GM23338 (cell line): Measurements from ENCODE around the gene NPHP4. TPM values are rescaled to one million over a fixed set of nuclear protein-coding genes. Genes with fewer than 3 reads are reported as not detected.

ENCODE experiments used
- ATAC-seq: fragments of 200-7000 bp; cut with Tn5 transposase; 3 replicates; pipeline ENCODE4 v1.9.1; 2020
- DNase-seq: peaks from one replicate; pipeline ENCODE4 v3.0.0-alpha.2; 2015; ENCODE audit warnings: low spot score
- H2AFZ ChIP-seq: fragments of 200-600 bp; sonication (generic); 2 replicates; pipeline ENCODE4 v1.8.0; 2016; ENCODE audit warnings: antibody characterized with exemption, mild to moderate bottlenecking, moderate library complexity
- H3F3A ChIP-seq: fragments of 200-600 bp; sonication (generic); replicated peaks from 2 replicates; pipeline ENCODE4 v1.8.0; 2017; ENCODE audit warnings: antibody characterized with exemption, mixed run types, low read depth
- H3K27ac ChIP-seq: fragments of 200-600 bp; sonication (generic); 2 replicates; pipeline ENCODE4 v1.6.1; 2016; ENCODE audit warnings: low read depth
- H3K27me3 ChIP-seq: fragments of 200-600 bp; sonication (generic); 2 replicates; pipeline ENCODE4 v1.8.0; 2016; ENCODE audit warnings: mild to moderate bottlenecking, mixed run types, moderate library complexity; ENCODE audit not compliant: insufficient read depth
- H3K36me3 ChIP-seq: fragments of 200-600 bp; sonication (generic); 2 replicates; pipeline ENCODE4 v1.8.0; 2016; ENCODE audit warnings: mild to moderate bottlenecking; ENCODE audit not compliant: insufficient read depth
- H3K4me1 ChIP-seq: fragments of 200-600 bp; sonication (generic); 2 replicates; pipeline ENCODE4 v1.8.0; 2016; ENCODE audit warnings: mild to moderate bottlenecking, moderate library complexity; ENCODE audit not compliant: insufficient read depth
- H3K4me2 ChIP-seq: fragments of 200-600 bp; sonication (generic); 2 replicates; pipeline ENCODE4 v1.7.1; 2017; ENCODE audit warnings: mixed run types
- H3K4me3 ChIP-seq: fragments of 200-600 bp; sonication (generic); 2 replicates; pipeline ENCODE4 v1.6.1; 2016; ENCODE audit warnings: mixed run types
- H3K79me2 ChIP-seq: fragments of 200-600 bp; sonication (generic); replicated peaks from 2 replicates; pipeline ENCODE4 v1.8.0; 2017; ENCODE audit warnings: mild to moderate bottlenecking; ENCODE audit not compliant: insufficient read depth
- H3K9me2 ChIP-seq: fragments of 200-600 bp; sonication (generic); 2 replicates; pipeline ENCODE4 v1.8.0; 2017; ENCODE audit not compliant: insufficient read depth
- H4K20me1 ChIP-seq: fragments of 200-600 bp; sonication (generic); replicated peaks from 2 replicates; pipeline ENCODE4 v1.8.0; 2017; ENCODE audit warnings: mild to moderate bottlenecking; ENCODE audit not compliant: insufficient read depth
- H3K27ac Mint-ChIP-seq: 2 replicates; pipeline ENCODE4 v1.8.0; 2020; ENCODE audit warnings: inconsistent platforms, mild to moderate bottlenecking, moderate library complexity, mixed read lengths
- H3K27me3 Mint-ChIP-seq: 3 replicates; pipeline ENCODE4 v1.8.0; 2022; ENCODE audit warnings: low read depth, mild to moderate bottlenecking, moderate library complexity, mixed read lengths, inconsistent platforms; ENCODE audit not compliant: insufficient read depth, poor library complexity
- H3K36me3 Mint-ChIP-seq: 3 replicates; pipeline ENCODE4 v1.8.0; 2021; ENCODE audit warnings: low read depth, mild to moderate bottlenecking, inconsistent platforms, moderate library complexity, mixed read lengths
- H3K4me1 Mint-ChIP-seq: 3 replicates; pipeline ENCODE4 v1.8.0; 2020; ENCODE audit warnings: mild to moderate bottlenecking, inconsistent platforms, mixed read lengths
- H3K4me3 Mint-ChIP-seq: 3 replicates; pipeline ENCODE4 v1.8.0; 2021; ENCODE audit warnings: moderate library complexity, mild to moderate bottlenecking, inconsistent platforms, mixed read lengths
- H3K9me3 Mint-ChIP-seq: 3 replicates; pipeline ENCODE4 v1.8.0; 2020; ENCODE audit warnings: moderate library complexity, mild to moderate bottlenecking, inconsistent platforms, mixed read lengths
- CREB1 ChIP-seq: fragments of 250-450 bp; sonication (Bioruptor Pico); IDR thresholded peaks from 2 replicates; pipeline ENCODE4 v1.5.0; 2020; ENCODE audit warnings: low read depth, mild to moderate bottlenecking, moderate library complexity
- CTCF ChIP-seq, 2 experiments: fragments of 200-600 bp in 1 of 2; sonication (generic) in 1 of 2; conservative IDR thresholded peaks; 2 replicates each; pipeline versions ENCODE4 v1.5.1 to v1.6.1; 2016 to 2017; ENCODE audit warnings: antibody characterized with exemption in 2 of 2, low read depth in 2 of 2, mild to moderate bottlenecking in 2 of 2, moderate library complexity in 1 of 2
- EZH2 ChIP-seq: fragments of 200-600 bp; sonication (generic); IDR thresholded peaks from one replicate; pipeline ENCODE4 v1.8.0; 2017; ENCODE audit warnings: antibody characterized with exemption, mild to moderate bottlenecking, low read depth; ENCODE audit not compliant: unreplicated experiment
- EZH2phosphoT487 ChIP-seq: fragments of 200-600 bp; sonication (generic); IDR thresholded peaks from one replicate; pipeline ENCODE4 v1.8.1; 2018; ENCODE audit warnings: antibody characterized with exemption; ENCODE audit not compliant: unreplicated experiment
- JUNB ChIP-seq: IDR thresholded peaks from one replicate; pipeline ENCODE4 v1.6.1; 2016; ENCODE audit warnings: antibody characterized with exemption; ENCODE audit not compliant: unreplicated experiment
- NANOG ChIP-seq: IDR thresholded peaks from 2 replicates; pipeline ENCODE4 v1.6.1; 2016; ENCODE audit warnings: antibody characterized with exemption, borderline replicate concordance
- REST ChIP-seq: IDR thresholded peaks from one replicate; pipeline ENCODE4 v1.6.1; 2018; ENCODE audit warnings: antibody characterized with exemption; ENCODE audit not compliant: unreplicated experiment
- STAT1 ChIP-seq: IDR thresholded peaks from one replicate; pipeline ENCODE4 v1.6.1; 2016; ENCODE audit warnings: antibody characterized with exemption; ENCODE audit not compliant: unreplicated experiment
- ZNF114 ChIP-seq: fragments of 250-450 bp; sonication (Bioruptor Pico); IDR thresholded peaks from 2 replicates; pipeline ENCODE4 v1.5.0; 2020; ENCODE audit warnings: mild to moderate bottlenecking, moderate library complexity
- ZNF462 ChIP-seq: fragments of 250-450 bp; sonication (Bioruptor Pico); IDR thresholded peaks from 2 replicates; pipeline ENCODE4 v1.5.0; 2020; ENCODE audit warnings: mild to moderate bottlenecking, moderate library complexity
- polyA plus RNA-seq: library from polyadenylated mRNA; unstranded; fragments of >200 nt; fragmentation: Nextera tagmentation; extraction: Ambion mirVana; gene quantifications from 2 replicates; pipeline ENCODE4 v1.2.1, GENCODE V29; 2016
- total RNA-seq: library from RNA; depleted of rRNA; stranded (reverse); fragments of >200 nt; shearing (Covaris generic); gene quantifications from 2 replicates; pipeline ENCODE4 v1.2.3, GENCODE V29; 2014
- TF ChIP-seq, protein P1 (sequence below): IDR thresholded peaks from 2 replicates; pipeline ENCODE4 v1.6.1; 2016; ENCODE audit warnings: antibody characterized with exemption

The NPHP4 gene
- total and polyA plus RNA-seq, 2 experiments from 2014 or later = 2.5 to 12.4 TPM

DNA sequence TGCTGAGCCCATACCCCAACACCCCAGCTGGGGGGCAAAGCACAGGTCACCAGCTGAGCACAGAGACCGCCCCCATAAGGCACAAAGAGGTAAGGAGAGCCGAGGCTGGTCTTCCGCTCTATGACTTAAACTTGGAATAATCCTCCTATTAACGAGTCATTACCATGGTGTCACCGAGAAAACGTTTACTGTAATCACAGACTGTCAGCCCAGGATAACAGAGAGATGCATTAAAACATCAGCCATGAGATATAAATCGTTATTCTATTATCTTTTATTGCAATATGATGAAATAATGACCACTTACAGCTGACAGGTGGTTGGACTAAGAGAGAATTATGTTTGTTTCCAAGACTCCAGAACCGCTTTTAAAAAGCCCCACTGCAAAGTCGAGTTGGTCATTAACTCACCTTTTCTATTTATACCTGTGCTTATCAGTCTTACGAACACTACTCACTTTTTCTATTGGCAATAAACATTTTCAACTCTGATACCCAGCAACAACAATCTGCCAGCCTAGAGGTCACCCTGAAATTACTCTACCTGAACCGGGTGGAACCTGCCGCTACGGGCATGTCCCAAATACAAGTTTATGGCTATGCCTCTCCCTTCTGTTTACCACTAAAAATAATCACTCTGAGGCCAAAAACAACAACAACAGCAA is 21.5 kb downstream of the NPHP4 start:
- Mint-ChIP-seq H3K9me3 (no peaks in the 10 kb centered on the region), H3K4me1 (peaks cover 12% of the 10 kb centered on the region), H3K4me3 (no peak overlapping the region), H3K27me3 (peaks cover 6% of the 10 kb centered on the region), H3K36me3 (peaks cover 7% of the 10 kb centered on the region), H3K27ac (peak overlapping the region; percentile 71; the same call in 1 of the 2 replicates)
- no peak overlapping the region for H3K4me2 ChIP-seq
- no peak overlapping the region for H2AFZ ChIP-seq
- ATAC-seq (peak; percentile 18; the same call in 2 of the 3 replicates), DNase-seq (no peak)
- no peak for TF ChIP-seq EZH2phosphoT487
- TF ChIP-seq EZH2 = no peak
- no peak for TF ChIP-seq REST
- no peak for TF ChIP-seq JUNB
- TF ChIP-seq CTCF (conservative IDR thresholded peaks at IDR 0.05; ENCODE audit: low read depth in 2 of 2) = no peak
- TF ChIP-seq NANOG = no peak
- no peak for TF ChIP-seq ZNF462 (CRISPR knock-in tag)
- TF ChIP-seq ZNF114 = no peak
- TF ChIP-seq STAT1 = no peak
- TF ChIP-seq, protein P1, sequence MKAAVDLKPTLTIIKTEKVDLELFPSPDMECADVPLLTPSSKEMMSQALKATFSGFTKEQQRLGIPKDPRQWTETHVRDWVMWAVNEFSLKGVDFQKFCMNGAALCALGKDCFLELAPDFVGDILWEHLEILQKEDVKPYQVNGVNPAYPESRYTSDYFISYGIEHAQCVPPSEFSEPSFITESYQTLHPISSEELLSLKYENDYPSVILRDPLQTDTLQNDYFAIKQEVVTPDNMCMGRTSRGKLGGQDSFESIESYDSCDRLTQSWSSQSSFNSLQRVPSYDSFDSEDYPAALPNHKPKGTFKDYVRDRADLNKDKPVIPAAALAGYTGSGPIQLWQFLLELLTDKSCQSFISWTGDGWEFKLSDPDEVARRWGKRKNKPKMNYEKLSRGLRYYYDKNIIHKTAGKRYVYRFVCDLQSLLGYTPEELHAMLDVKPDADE = no peak
- no peak for TF ChIP-seq CREB1 (CRISPR knock-in tag)
- H3K4me3 ChIP-seq = no peak overlapping the region
- no peaks in the 10 kb centered on the region for H3K36me3 ChIP-seq
- H3K9me2 ChIP-seq = no peaks in the 10 kb centered on the region
- peaks cover 2% of the 10 kb centered on the region; the same call in 1 of the 2 replicates for H4K20me1 ChIP-seq
- peaks cover 3% of the 10 kb centered on the region; the same call in 1 of the 2 replicates for H3K79me2 ChIP-seq
- peak overlapping the region; percentile 45; the same call in 1 of the 2 replicates for H3K27ac ChIP-seq
- H3K27me3 ChIP-seq = no peaks in the 10 kb centered on the region
- no peaks in the 10 kb centered on the region; the same call in 1 of the 2 replicates for H3K4me1 ChIP-seq
- no peaks in the 10 kb centered on the region for H3F3A ChIP-seq
